UCSD-AML1 (cell line): ENCODE results near the gene U2AF2.
"Not testable (repeated sequence)": the region's sequence is repeated elsewhere in the genome, so short reads cannot be mapped to it uniquely, and the experiment has no call there.

Source experiments
- DNase-seq: peaks from one replicate; lab custom pipeline; 2025; ENCODE audit not compliant: unreplicated experiment; lab: John Stamatoyannopoulos, UW

The U2AF2 gene

GRCh38 chr19:55703790-55704215, 49.0 kb downstream of the U2AF2 start:
- no peak for DNase-seq

GRCh38 chr19:55704494-55705245, 49.8 kb downstream of the U2AF2 start:
- no peak for DNase-seq

GRCh38 chr19:55705972-55706371, 51.1 kb downstream of the U2AF2 start:
- no peak for DNase-seq

GRCh38 chr19:55711719-55712118, 56.9 kb downstream of the U2AF2 start:
- no peak for DNase-seq

- no peak for DNase-seq
These were observed 58.2 kb downstream of the U2AF2 start for GRCh38 chr19:55712804-55713631.

- DNase-seq = no peak
These were observed 61.7 kb downstream of the U2AF2 start for GRCh38 chr19:55716531-55716930.

- DNase-seq = no peak
These were observed 62.4 kb downstream of the U2AF2 start for GRCh38 chr19:55717251-55717650.

GRCh38 chr19:55717879-55718711, 63.3 kb downstream of the U2AF2 start:
- not testable (repeated sequence) for DNase-seq

GRCh38 chr19:55720214-55720746, 65.4 kb downstream of the U2AF2 start:
- no peak for DNase-seq

GRCh38 chr19:55720801-55721200, 66.0 kb downstream of the U2AF2 start:
- DNase-seq = no peak

- DNase-seq = no peak
These were observed 68.7 kb downstream of the U2AF2 start for GRCh38 chr19:55723491-55723890.
